ENCODE data around the gene MRPS11.
"Not testable (repeated sequence)": the region's sequence is repeated elsewhere in the genome, so short reads cannot be mapped to it uniquely, and the experiment has no call there.

Gene MRPS11

GRCh38 chr15:88456733-88457132 is 10.8 kb upstream of the MRPS11 start:
- TF ChIP-seq MYC (IDR thresholded peaks at IDR 0.05; ENCODE audit: low read depth, low read length) (no peak), POLR2A (IDR thresholded peaks at IDR 0.05; ENCODE audit: extremely low read depth, insufficient read length) (no peak)
- TF ChIP-seq, protein P1, sequence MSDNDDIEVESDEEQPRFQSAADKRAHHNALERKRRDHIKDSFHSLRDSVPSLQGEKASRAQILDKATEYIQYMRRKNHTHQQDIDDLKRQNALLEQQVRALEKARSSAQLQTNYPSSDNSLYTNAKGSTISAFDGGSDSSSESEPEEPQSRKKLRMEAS (IDR thresholded peaks at IDR 0.05; ENCODE audit: low read depth, low read length), result no peak
- TF ChIP-seq, protein P2, sequence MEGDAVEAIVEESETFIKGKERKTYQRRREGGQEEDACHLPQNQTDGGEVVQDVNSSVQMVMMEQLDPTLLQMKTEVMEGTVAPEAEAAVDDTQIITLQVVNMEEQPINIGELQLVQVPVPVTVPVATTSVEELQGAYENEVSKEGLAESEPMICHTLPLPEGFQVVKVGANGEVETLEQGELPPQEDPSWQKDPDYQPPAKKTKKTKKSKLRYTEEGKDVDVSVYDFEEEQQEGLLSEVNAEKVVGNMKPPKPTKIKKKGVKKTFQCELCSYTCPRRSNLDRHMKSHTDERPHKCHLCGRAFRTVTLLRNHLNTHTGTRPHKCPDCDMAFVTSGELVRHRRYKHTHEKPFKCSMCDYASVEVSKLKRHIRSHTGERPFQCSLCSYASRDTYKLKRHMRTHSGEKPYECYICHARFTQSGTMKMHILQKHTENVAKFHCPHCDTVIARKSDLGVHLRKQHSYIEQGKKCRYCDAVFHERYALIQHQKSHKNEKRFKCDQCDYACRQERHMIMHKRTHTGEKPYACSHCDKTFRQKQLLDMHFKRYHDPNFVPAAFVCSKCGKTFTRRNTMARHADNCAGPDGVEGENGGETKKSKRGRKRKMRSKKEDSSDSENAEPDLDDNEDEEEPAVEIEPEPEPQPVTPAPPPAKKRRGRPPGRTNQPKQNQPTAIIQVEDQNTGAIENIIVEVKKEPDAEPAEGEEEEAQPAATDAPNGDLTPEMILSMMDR (IDR thresholded peaks at IDR 0.05; ENCODE audit: low read depth, low read length), result no peak
- no peak for DNase-seq (ENCODE audit: low read depth)
- H3K4me3 ChIP-seq (ENCODE audit: low read depth, low read length), result no peak overlapping the region

GRCh38 chr15:88463870-88464532 is 3.5 kb upstream of the MRPS11 start:
- TF ChIP-seq, protein P1 (IDR thresholded peaks at IDR 0.05; ENCODE audit: low read depth, low read length), result no peak
- TF ChIP-seq, protein P2 (IDR thresholded peaks at IDR 0.05; ENCODE audit: low read depth, low read length), result no peak
- TF ChIP-seq POLR2A (IDR thresholded peaks at IDR 0.05; ENCODE audit: extremely low read depth, insufficient read length), result no peak
- no peak for TF ChIP-seq MYC (IDR thresholded peaks at IDR 0.05; ENCODE audit: low read depth, low read length)
- H3K4me3 ChIP-seq (ENCODE audit: low read depth, low read length), result no peak overlapping the region
- DNase-seq (ENCODE audit: low read depth), result no peak

- H3K4me3 ChIP-seq (ENCODE audit: low read depth, low read length), result peak overlapping the region; percentile 86
- TF ChIP-seq, protein P1 (IDR thresholded peaks at IDR 0.05; ENCODE audit: low read depth, low read length), result no peak
- no peak for TF ChIP-seq MYC (IDR thresholded peaks at IDR 0.05; ENCODE audit: low read depth, low read length)
- no peak for TF ChIP-seq POLR2A (IDR thresholded peaks at IDR 0.05; ENCODE audit: extremely low read depth, insufficient read length)
- TF ChIP-seq, protein P2 (IDR thresholded peaks at IDR 0.05; ENCODE audit: low read depth, low read length), result no peak
- DNase-seq (ENCODE audit: low read depth), result peak; percentile 81
These were observed 1.8 kb upstream of the MRPS11 start for GRCh38 chr15:88465633-88466224.

GRCh38 chr15:88467935-88468528 is 524 bp downstream of the MRPS11 start:
- H3K4me3 ChIP-seq (ENCODE audit: low read depth, low read length), result peak overlapping the region; percentile 86
- TF ChIP-seq, protein P2 (IDR thresholded peaks at IDR 0.05; ENCODE audit: low read depth, low read length), result peak; percentile 39
- TF ChIP-seq POLR2A (IDR thresholded peaks at IDR 0.05; ENCODE audit: extremely low read depth, insufficient read length), result no peak
- no peak for TF ChIP-seq MYC (IDR thresholded peaks at IDR 0.05; ENCODE audit: low read depth, low read length)
- TF ChIP-seq, protein P1 (IDR thresholded peaks at IDR 0.05; ENCODE audit: low read depth, low read length), result no peak
- DNase-seq (ENCODE audit: low read depth), result peak; percentile 52

- peak overlapping the region; percentile 86 for H3K4me3 ChIP-seq (ENCODE audit: low read depth, low read length)
These were observed 1.2 kb downstream of the MRPS11 start for GRCh38 chr15:88468721-88469120.

DNA sequence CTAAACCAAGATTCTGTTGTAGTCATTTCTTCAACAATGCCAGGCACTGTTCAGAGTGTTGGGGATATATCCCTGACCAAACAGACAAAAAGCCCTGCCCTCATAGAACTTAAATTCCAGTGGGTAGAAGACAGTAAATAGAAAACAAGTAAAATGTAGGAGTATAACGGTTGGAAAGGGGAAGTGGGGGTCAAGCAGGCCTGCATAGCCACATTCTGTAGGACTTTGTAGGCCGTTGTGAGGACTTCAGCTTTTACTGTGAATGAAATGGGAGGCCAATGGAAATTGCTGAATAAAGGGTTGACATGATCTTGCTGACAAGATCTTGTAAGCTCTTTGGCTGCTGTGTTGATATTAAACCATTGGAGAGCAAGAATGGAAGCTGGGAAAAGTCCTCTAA is 1.8 kb downstream of the MRPS11 start:
- no peak for TF ChIP-seq MYC (IDR thresholded peaks at IDR 0.05; ENCODE audit: low read depth, low read length)
- TF ChIP-seq, protein P2 (IDR thresholded peaks at IDR 0.05; ENCODE audit: low read depth, low read length), result no peak
- H3K4me3 ChIP-seq (ENCODE audit: low read depth, low read length), result no peak overlapping the region

More at GRCh38 chr15:88468721-88469120, 1.2 kb downstream of the MRPS11 start:
- not testable (repeated sequence) for DNase-seq (ENCODE audit: low read depth)

More for the DNA sequence above, 1.8 kb downstream of the MRPS11 start:
- DNase-seq (ENCODE audit: low read depth), result no peak

Measured in NB4 (cell line).